ENCODE data around the gene GARS1.
A peak's percentile ranks its signal among the peaks of the same experiment; 100 is the strongest.

GARS1 gene

DNA sequence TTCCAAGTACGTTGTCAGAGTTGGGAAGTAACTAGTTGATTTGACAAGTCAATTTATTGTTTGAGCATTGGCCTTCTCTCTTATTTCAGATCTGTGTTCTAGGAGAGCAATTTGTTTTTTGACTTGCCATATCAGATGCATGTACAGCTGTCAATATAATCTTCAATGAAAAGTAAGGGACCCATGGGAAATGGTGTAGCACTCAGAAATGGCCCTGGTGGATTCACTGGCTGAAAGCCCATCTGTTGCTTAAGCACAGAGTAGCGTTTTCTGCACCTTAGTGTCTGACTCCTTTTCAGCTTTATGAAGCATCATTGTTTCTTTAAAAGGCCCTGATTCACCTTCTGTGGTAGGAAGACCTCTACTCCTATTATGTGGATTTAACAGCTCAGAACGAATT lies 10.2 kb downstream of the GARS1 start:
- TF ChIP-seq, protein P1, sequence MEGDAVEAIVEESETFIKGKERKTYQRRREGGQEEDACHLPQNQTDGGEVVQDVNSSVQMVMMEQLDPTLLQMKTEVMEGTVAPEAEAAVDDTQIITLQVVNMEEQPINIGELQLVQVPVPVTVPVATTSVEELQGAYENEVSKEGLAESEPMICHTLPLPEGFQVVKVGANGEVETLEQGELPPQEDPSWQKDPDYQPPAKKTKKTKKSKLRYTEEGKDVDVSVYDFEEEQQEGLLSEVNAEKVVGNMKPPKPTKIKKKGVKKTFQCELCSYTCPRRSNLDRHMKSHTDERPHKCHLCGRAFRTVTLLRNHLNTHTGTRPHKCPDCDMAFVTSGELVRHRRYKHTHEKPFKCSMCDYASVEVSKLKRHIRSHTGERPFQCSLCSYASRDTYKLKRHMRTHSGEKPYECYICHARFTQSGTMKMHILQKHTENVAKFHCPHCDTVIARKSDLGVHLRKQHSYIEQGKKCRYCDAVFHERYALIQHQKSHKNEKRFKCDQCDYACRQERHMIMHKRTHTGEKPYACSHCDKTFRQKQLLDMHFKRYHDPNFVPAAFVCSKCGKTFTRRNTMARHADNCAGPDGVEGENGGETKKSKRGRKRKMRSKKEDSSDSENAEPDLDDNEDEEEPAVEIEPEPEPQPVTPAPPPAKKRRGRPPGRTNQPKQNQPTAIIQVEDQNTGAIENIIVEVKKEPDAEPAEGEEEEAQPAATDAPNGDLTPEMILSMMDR (IDR thresholded peaks at IDR 0.05; ENCODE audit: unreplicated experiment in 3 of 3), result no peak
- no peak overlapping the region for H3K27ac Mint-ChIP-seq
- no peaks in the 10 kb centered on the region for H3K4me1 Mint-ChIP-seq
- H3K4me3 Mint-ChIP-seq, result no peak overlapping the region
- no peaks in the 10 kb centered on the region for H3K27me3 Mint-ChIP-seq (ENCODE audit: low read depth)
- peaks cover 80% of the 10 kb centered on the region for H3K36me3 Mint-ChIP-seq (ENCODE audit: low read depth)
- H3K9me3 Mint-ChIP-seq, result no peaks in the 10 kb centered on the region

DNA sequence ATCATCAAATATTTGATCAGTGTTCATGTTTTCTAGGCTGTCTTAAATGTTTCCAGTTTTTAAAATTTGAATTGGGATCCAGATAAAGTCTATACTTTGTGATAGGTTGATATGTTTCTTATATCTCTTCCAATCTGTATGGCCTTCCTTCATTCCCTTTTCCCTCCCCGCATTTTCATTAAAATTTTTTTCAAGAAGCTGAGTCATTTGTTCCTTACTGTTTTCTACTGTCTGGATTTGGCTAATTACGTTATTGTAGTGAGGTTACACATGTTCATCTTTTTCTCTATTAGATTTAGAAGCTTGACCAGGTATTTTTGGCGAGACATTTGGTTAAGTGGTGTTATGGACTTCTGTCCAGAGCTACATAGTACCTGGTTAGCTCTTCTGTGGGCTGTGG lies 11.2 kb downstream of the GARS1 start:
- H3K4me3 Mint-ChIP-seq, result no peak overlapping the region
- H3K4me1 Mint-ChIP-seq, result no peaks in the 10 kb centered on the region
- H3K36me3 Mint-ChIP-seq (ENCODE audit: low read depth), result peaks cover 76% of the 10 kb centered on the region
- TF ChIP-seq, protein P1 (IDR thresholded peaks at IDR 0.05; ENCODE audit: unreplicated experiment in 3 of 3), result no peak
- no peak overlapping the region for H3K27ac Mint-ChIP-seq
- no peaks in the 10 kb centered on the region for H3K27me3 Mint-ChIP-seq (ENCODE audit: low read depth)
- H3K9me3 Mint-ChIP-seq, result no peaks in the 10 kb centered on the region

DNA sequence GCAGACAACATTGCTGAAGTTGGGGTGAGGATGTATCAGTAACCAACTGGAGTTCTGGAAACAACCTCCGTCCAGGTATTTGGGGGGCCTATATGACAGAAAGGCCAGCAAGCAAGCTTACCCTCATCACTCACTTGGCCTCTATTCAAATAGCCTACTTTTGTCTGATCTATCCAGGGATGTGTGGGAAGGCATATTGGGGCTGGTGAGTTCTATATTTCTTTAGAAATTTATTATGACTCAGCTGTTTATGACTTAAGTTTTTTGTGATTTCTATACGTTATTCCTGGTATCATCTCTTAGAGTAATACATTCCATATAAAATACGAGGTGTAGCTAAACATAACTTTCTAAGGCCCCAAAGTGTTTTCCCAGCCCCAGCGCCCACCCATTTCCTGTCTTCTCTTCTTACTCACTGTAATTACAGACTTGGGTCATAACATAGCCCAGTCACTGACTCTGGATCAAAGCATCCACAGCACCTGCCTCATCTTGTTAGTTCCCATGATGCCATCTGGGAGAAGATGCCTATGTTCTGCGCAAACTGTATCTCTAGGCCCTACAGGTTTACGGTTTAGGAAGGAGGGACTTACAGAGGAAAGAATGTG lies 18.1 kb downstream of the GARS1 start:
- H3K27me3 Mint-ChIP-seq (ENCODE audit: low read depth), result no peaks in the 10 kb centered on the region
- no peaks in the 10 kb centered on the region for H3K9me3 Mint-ChIP-seq
- TF ChIP-seq, protein P1 (IDR thresholded peaks at IDR 0.05; ENCODE audit: unreplicated experiment in 3 of 3), result no peak
- H3K4me1 Mint-ChIP-seq, result no peaks in the 10 kb centered on the region
- H3K4me3 Mint-ChIP-seq, result no peak overlapping the region
- H3K27ac Mint-ChIP-seq, result no peak overlapping the region
- peaks cover 84% of the 10 kb centered on the region for H3K36me3 Mint-ChIP-seq (ENCODE audit: low read depth)

DNA sequence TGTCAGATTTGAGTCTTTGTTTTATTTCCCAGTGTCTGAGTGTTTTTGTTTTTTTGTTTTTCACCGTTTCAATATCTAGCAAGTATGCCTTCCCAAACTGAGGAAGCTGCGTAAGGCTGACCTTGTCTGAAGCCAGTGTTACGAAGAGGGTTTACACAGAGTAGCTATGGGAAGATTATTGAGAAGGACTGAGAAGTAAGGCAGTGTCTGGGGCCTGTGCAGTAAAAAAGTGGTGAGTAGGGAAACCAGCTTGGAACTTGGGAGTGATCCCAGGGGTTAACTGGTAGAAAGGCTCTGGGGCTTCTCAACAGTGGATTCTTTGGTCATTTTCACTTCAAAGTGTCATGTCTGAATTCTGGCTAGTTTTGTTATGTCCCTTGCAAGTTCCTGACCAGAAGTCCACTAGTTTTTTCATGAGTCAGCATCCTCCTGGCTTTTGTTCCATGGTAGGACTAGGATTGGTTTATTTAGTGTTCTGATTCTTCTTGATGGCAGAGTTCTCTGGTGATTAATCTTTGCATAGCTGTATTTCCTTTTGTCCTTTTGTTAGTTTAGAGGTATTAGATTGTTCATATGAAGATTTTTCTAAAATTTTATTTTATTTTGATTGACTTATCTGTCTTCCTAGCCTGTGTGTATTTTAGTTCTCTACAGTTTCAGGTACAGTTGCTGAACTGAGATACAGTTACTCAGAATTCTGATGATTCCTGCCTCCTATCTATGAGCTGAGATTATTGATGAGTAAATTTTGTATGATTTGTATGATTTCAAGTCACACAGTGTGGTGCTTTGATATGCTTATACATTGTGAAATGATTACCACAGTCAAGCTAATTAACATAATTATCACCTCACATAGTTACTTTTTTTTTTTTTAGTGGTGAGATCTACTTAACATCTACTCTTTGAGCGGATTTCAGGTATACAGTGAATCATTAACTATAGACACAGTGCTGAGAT lies 19.0 kb downstream of the GARS1 start:
- no peaks in the 10 kb centered on the region for H3K4me1 Mint-ChIP-seq
- no peak overlapping the region for H3K4me3 Mint-ChIP-seq
- no peaks in the 10 kb centered on the region for H3K9me3 Mint-ChIP-seq

DNA sequence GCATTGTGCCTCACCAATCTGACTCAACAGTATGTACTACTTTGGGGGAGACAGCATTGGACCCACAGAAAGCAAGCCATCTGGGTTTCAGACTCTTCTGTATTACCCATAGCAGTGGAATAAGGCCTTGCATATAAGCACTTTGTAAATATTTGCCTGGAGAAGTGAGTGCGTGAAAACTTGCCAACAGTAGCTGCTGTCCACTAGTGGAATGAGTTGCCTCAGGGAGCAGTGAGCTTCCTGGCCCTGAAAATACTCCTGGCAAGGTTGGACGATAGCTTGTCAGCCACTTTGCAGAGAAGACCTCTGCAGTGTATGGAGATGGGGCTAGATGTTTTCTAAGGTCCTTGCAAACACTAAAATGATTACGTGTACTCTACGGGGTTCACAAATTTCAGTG lies 21.6 kb downstream of the GARS1 start:
- Mint-ChIP-seq H3K4me1 (no peaks in the 10 kb centered on the region), H3K27me3 (ENCODE audit: low read depth) (no peaks in the 10 kb centered on the region), H3K4me3 (no peak overlapping the region), H3K27ac (no peak overlapping the region), H3K9me3 (no peaks in the 10 kb centered on the region), H3K36me3 (ENCODE audit: low read depth) (peaks cover 75% of the 10 kb centered on the region)
- TF ChIP-seq, protein P1 (IDR thresholded peaks at IDR 0.05; ENCODE audit: unreplicated experiment in 3 of 3), result no peak

More for the DNA sequence above, 19.0 kb downstream of the GARS1 start:
- peaks cover 80% of the 10 kb centered on the region for H3K36me3 Mint-ChIP-seq (ENCODE audit: low read depth)
- TF ChIP-seq, protein P1 (IDR thresholded peaks at IDR 0.05; ENCODE audit: unreplicated experiment in 3 of 3), result no peak
- H3K27ac Mint-ChIP-seq, result peak overlapping the region in 1 of 3 experiments; percentile 34
- no peaks in the 10 kb centered on the region for H3K27me3 Mint-ChIP-seq (ENCODE audit: low read depth)

Measured in nephron (organoid).